Chondrocyte (in vitro differentiated cells): ENCODE results near the gene CITED2. TPM values are rescaled to one million over a fixed set of nuclear protein-coding genes. Genes with fewer than 3 reads are reported as not detected.

ENCODE experiments used
- DNase-seq: peaks from one replicate; pipeline ENCODE4 v3.0.0; 2021; ENCODE audit warnings: mixed read lengths, low spot score
- H3K27ac Mint-ChIP-seq: one replicate; pipeline ENCODE4 v1.8.0; 2021; ENCODE audit warnings: mild to moderate bottlenecking, moderate library complexity, mixed read lengths; ENCODE audit not compliant: unreplicated experiment
- H3K27me3 Mint-ChIP-seq: 2 replicates; pipeline ENCODE4 v1.8.0; 2021; ENCODE audit warnings: low read depth, mixed read lengths
- H3K36me3 Mint-ChIP-seq: 2 replicates; pipeline ENCODE4 v1.8.0; 2021; ENCODE audit warnings: low read depth, mixed read lengths
- H3K4me1 Mint-ChIP-seq: 2 replicates; pipeline ENCODE4 v1.8.0; 2021; ENCODE audit warnings: low read depth, mild to moderate bottlenecking, mixed read lengths
- H3K4me3 Mint-ChIP-seq: one replicate; pipeline ENCODE4 v1.8.0; 2021; ENCODE audit warnings: mild to moderate bottlenecking, moderate library complexity, mixed read lengths; ENCODE audit not compliant: unreplicated experiment
- H3K9me3 Mint-ChIP-seq: 2 replicates; pipeline ENCODE4 v1.8.0; 2021; ENCODE audit warnings: low read depth, mixed read lengths
- total RNA-seq: library from RNA; stranded (reverse); gene quantifications from 3 replicates; pipeline ENCODE4 v1.2.1, GENCODE V29; 2021
- TF ChIP-seq, protein P1 (sequence below): fragments of 200-600 bp; sonication (generic); IDR thresholded peaks from 2 replicates; pipeline ENCODE4 v1.5.0; 2021; ENCODE audit warnings: antibody characterized with exemption, mild to moderate bottlenecking, moderate library complexity

CITED2 gene
- total RNA-seq, 1 donor from 2014 or later, result 233 TPM

DNA sequence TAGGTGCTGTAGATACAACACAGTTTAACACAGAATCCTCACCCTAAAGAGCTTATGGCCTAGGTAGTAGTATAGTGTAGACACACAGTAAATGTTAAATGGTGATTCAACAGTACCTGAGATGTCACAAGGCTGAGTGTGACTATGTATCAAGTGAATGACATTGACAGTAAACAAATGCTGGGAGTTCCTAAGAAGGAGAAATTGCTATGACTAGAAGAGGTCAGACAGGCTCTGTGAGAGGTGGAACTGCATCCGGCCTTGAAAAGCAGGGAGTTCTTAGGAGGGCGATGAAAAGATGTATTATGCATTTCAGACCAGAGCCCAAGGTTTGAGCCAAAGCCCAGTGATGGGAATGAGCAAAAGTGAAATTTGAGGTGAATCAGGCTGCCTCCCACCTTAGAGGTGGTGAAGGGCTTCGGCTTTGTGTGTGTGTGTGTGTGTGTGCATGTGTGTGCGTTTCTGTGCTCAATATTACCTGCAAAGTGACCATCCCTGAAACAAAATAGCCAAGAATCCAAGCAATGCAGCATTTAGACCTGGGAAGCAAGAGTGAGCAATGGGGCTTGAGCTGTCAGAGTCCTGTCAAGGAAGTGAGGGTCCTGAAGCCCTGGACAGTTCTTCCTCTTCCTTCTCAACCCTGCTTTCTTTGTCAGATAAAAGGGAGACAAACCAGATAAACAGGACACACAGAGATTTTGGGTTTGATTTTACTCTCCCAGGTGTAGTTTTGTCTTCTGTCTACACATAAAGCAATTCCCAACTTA is 32.3 kb upstream of the CITED2 start:
- Mint-ChIP-seq H3K9me3 (no peaks in the 10 kb centered on the region), H3K36me3 (no peaks in the 10 kb centered on the region), H3K4me1 (peaks cover 42% of the 10 kb centered on the region), H3K4me3 (no peak overlapping the region), H3K27ac (peak overlapping the region; percentile 90), H3K27me3 (no peaks in the 10 kb centered on the region)
- no peak for DNase-seq
- TF ChIP-seq, protein P1, sequence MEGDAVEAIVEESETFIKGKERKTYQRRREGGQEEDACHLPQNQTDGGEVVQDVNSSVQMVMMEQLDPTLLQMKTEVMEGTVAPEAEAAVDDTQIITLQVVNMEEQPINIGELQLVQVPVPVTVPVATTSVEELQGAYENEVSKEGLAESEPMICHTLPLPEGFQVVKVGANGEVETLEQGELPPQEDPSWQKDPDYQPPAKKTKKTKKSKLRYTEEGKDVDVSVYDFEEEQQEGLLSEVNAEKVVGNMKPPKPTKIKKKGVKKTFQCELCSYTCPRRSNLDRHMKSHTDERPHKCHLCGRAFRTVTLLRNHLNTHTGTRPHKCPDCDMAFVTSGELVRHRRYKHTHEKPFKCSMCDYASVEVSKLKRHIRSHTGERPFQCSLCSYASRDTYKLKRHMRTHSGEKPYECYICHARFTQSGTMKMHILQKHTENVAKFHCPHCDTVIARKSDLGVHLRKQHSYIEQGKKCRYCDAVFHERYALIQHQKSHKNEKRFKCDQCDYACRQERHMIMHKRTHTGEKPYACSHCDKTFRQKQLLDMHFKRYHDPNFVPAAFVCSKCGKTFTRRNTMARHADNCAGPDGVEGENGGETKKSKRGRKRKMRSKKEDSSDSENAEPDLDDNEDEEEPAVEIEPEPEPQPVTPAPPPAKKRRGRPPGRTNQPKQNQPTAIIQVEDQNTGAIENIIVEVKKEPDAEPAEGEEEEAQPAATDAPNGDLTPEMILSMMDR, result no peak

DNA sequence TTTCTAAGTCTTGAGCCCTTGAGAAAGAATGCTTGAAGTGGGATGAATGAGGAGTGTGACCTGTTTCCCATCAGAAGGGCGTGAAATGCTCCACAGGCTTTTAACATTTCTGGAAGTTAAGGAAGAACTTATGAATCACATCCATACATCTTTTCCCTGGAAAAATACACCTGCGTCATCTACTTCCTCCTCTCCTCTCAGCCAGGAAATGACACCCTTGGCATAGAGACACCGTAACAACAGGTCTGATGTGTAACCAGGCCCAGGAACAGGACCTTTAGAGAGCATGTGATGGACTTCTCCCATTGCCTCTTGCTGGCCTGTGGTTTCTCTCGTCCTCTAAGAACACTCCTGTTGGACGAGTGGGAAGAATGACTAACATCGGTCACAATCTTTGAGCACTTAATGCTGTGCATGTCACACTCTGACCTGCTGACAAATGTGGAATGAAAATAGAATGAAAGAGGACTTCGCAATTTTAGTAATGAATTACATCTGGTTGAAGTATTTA is 28.5 kb upstream of the CITED2 start:
- Mint-ChIP-seq H3K27me3 (no peaks in the 10 kb centered on the region), H3K4me1 (peaks cover 26% of the 10 kb centered on the region), H3K36me3 (no peaks in the 10 kb centered on the region), H3K27ac (peak overlapping the region; percentile 88), H3K4me3 (no peak overlapping the region), H3K9me3 (no peaks in the 10 kb centered on the region)
- TF ChIP-seq, protein P1, result no peak
- no peak for DNase-seq

DNA sequence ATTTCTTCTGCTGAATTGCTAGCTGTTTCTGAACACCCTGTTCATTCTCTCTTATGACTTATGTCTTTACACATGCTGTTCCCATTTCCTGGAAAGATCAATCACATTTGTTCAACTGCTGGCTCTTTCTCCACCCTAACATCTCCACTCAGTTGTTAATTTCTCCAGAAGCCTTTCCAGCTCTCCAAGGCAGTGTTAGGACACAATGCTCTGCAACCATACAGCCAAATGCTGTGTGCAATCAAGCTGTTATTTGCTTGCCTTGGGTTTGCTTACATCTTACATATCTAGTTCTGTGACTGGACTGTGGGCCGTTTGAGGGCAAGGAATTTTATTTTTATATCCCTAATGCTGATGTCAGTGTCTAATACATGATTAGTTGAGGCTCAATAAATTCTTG is 24.2 kb upstream of the CITED2 start:
- Mint-ChIP-seq H3K4me3 (no peak overlapping the region), H3K4me1 (peaks cover 16% of the 10 kb centered on the region), H3K27me3 (no peaks in the 10 kb centered on the region), H3K36me3 (no peaks in the 10 kb centered on the region), H3K27ac (no peak overlapping the region), H3K9me3 (no peaks in the 10 kb centered on the region)
- no peak for DNase-seq
- TF ChIP-seq, protein P1, result no peak

DNA sequence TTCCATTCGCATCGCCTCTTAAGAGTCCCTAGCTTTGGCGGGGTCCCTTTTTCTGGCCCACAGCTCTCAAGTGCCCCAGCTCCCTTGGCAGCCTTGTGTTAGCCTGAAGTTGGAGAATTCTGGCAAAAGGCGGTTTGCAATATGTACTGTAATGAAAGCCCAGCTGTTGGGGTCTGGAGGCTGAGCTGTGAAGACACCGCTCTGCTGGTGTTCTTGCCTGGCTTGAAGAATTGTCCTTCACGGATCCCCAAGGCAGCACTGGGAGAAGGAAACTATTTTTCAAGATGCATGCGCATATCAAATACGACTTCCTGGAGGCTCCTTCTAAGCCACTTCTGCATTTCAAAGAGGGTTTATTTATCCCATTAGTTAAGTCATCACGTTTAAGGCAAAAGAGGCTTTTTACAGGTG is 21.4 kb upstream of the CITED2 start:
- Mint-ChIP-seq H3K4me1 (peaks cover 8% of the 10 kb centered on the region), H3K4me3 (no peak overlapping the region), H3K27me3 (no peaks in the 10 kb centered on the region), H3K9me3 (no peaks in the 10 kb centered on the region), H3K27ac (no peak overlapping the region), H3K36me3 (no peaks in the 10 kb centered on the region)
- DNase-seq, result no peak
- TF ChIP-seq, protein P1, result no peak

DNA sequence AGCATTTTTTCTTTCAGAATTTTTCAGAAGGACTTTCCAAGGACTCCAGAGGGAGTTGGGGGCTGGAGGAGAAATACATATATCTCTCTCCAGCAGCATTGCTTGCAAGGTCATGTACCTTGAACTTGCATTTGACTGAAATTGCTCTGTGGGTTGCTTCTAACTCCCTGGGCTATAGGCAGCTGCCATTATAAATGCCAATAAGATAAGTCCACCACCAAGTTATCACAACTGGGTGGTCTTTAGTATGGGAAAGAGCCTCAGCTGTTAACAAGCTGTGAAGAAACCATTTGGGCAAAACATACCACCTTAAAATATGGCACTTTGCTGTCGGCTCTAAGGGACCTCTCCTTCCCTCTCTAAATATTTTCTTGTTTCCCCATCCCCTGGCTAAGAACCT is 20.9 kb upstream of the CITED2 start:
- no peaks in the 10 kb centered on the region for H3K27me3 Mint-ChIP-seq
- H3K27ac Mint-ChIP-seq, result no peak overlapping the region
- H3K4me3 Mint-ChIP-seq, result no peak overlapping the region
- no peaks in the 10 kb centered on the region for H3K36me3 Mint-ChIP-seq
- TF ChIP-seq, protein P1, result no peak
- no peak for DNase-seq
- peaks cover 8% of the 10 kb centered on the region for H3K4me1 Mint-ChIP-seq
- no peaks in the 10 kb centered on the region for H3K9me3 Mint-ChIP-seq
